Kidney epithelial cell (primary cell): ENCODE data around the gene TBX5. TPM values are rescaled to one million over a fixed set of nuclear protein-coding genes. Genes with fewer than 3 reads are reported as not detected.

ENCODE experiments used
- DNase-seq: peaks from one replicate; pipeline ENCODE4 v3.0.0-alpha.2; 2010; ENCODE audit warnings: low read depth
- H3K27me3 ChIP-seq: 2 replicates; pipeline ENCODE4 v1.6.0; 2011; ENCODE audit warnings: low read length; ENCODE audit not compliant: control insufficient read depth, insufficient read depth
- H3K36me3 ChIP-seq: 2 replicates; pipeline ENCODE4 v1.5.1; 2011; ENCODE audit warnings: low read length; ENCODE audit not compliant: control insufficient read depth, insufficient read depth
- H3K4me3 ChIP-seq: 2 replicates; pipeline ENCODE4 v1.5.1; 2011; ENCODE audit warnings: low read depth, mild to moderate bottlenecking, control low read depth, low read length
- total RNA-seq: library from RNA; depleted of rRNA; stranded (reverse); fragments of >200 nt; gene quantifications from 2 replicates; pipeline ENCODE4 v1.2.3, GENCODE V29; 2015
- TF ChIP-seq, protein P1 (sequence below): IDR thresholded peaks from 2 replicates; pipeline ENCODE4 v1.5.1; 2011; ENCODE audit warnings: mild to moderate bottlenecking, moderate library complexity, low read length, control low read depth, inconsistent platforms; ENCODE audit not compliant: insufficient read depth, poor library complexity, severe bottlenecking

The TBX5 gene
- total RNA-seq, 1 donor from 2014 or later, result not detected

DNA sequence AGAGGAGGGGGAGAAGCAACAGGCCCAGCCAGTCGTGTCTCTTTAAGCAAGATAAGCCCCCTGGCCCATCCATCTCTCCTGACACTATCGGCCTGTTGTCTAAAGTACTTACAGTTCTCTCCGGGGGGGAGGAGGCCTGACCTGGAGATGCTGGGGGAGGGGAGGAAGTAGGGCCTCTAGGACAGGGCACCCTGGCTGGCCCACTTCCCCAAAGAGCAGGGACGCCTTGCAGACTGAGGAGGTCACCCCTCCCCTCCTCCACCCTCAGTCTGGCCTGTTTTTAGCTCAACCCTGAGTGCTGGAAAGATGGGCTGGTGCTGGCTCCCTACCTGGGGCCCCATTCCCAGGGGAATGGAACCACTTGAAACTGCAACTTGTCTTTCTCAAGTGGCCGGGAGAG, 70.3 kb downstream of the TBX5 start:
- TF ChIP-seq, protein P1, sequence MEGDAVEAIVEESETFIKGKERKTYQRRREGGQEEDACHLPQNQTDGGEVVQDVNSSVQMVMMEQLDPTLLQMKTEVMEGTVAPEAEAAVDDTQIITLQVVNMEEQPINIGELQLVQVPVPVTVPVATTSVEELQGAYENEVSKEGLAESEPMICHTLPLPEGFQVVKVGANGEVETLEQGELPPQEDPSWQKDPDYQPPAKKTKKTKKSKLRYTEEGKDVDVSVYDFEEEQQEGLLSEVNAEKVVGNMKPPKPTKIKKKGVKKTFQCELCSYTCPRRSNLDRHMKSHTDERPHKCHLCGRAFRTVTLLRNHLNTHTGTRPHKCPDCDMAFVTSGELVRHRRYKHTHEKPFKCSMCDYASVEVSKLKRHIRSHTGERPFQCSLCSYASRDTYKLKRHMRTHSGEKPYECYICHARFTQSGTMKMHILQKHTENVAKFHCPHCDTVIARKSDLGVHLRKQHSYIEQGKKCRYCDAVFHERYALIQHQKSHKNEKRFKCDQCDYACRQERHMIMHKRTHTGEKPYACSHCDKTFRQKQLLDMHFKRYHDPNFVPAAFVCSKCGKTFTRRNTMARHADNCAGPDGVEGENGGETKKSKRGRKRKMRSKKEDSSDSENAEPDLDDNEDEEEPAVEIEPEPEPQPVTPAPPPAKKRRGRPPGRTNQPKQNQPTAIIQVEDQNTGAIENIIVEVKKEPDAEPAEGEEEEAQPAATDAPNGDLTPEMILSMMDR, result no peak
- no peak for DNase-seq
- Histone ChIP-seq H3K36me3 (no peaks in the 10 kb centered on the region), H3K4me3 (no peak overlapping the region), H3K27me3 (no peaks in the 10 kb centered on the region)

DNA sequence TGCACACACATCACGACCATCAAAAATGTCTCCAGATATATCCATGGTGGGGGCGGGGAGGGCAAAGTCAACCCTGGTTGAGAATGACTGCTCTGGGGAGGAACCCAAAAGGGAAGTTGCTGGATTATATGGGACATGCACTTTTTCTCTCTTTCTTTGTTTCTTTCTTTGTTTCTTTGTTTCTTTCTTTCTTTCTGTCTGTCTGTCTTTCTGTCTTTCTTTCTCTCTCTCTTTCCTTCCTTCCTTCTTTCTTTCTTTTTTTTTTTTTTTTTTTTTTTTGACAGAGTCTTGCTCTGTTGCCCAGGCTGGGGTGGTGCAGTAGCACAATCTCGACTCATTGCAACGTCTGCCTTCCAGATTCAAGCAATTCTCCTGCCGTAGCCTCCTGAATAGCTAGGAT, 71.5 kb downstream of the TBX5 start:
- Histone ChIP-seq H3K36me3 (no peaks in the 10 kb centered on the region), H3K4me3 (no peak overlapping the region), H3K27me3 (no peaks in the 10 kb centered on the region)
- no peak for DNase-seq
- TF ChIP-seq, protein P1, result no peak

DNA sequence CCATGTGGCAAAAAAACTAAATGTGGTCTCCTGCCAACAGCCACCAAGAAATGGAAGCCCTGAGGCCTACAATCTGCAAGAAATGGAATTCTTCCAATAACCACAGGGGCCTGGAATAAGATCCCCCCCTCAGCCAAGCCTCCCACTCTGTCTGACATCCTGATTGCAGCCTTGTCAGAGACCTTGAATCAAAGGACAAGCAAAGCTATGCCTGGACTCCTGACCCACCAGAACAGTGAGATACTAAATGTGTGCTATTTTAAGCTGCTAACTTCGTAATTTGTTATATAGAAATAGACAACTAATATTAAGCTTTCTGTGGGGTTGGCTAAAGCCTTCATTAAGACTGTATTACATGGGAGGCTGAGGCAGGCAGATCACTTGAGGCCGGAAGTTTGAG, 77.7 kb downstream of the TBX5 start:
- no peak for DNase-seq
- Histone ChIP-seq H3K4me3 (no peak overlapping the region), H3K27me3 (no peaks in the 10 kb centered on the region), H3K36me3 (no peaks in the 10 kb centered on the region)
- TF ChIP-seq, protein P1, result no peak

DNA sequence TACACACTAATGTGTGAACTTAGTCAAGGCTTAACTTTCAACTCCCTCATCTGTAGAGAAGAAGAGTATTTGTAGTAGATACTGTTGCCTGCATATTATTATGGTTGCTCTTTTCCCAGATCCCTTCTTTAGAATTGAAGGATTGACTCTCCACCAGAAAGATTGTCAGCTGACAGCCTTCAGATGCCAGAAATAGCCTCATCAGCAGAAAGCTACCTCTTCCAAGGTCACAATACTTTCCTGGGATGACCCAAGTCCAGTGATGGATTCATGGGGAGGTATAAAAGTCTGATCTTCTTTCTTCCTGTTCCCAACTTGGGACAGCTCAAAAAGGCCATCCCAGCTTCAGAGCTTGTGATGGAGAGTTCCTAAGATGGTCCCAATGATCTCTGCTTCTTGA, 78.2 kb downstream of the TBX5 start:
- DNase-seq, result no peak
- TF ChIP-seq, protein P1, result no peak
- Histone ChIP-seq H3K36me3 (no peaks in the 10 kb centered on the region), H3K4me3 (no peak overlapping the region), H3K27me3 (no peaks in the 10 kb centered on the region)

DNA sequence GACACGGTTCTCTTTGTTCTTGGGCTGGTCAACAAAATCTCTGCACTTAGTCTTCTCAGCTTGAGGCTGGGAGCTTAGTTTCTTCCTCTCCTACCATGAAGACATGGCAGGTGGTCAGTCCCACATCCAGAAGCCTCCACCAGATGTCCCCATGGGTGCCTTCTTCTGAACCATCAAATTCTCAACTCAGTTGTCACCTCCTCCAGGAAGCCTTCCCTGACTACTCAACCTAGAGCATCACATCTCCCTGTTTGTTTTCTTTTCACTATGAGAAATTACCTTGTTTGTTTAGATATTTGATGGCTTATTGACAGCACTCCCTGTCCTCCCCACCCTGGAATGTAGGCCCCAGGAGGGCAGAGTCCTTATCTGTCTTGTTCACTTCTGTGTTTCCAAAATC, 84.4 kb downstream of the TBX5 start:
- Histone ChIP-seq H3K36me3 (no peaks in the 10 kb centered on the region), H3K27me3 (no peaks in the 10 kb centered on the region), H3K4me3 (no peak overlapping the region)
- no peak for DNase-seq
- TF ChIP-seq, protein P1, result no peak

DNA sequence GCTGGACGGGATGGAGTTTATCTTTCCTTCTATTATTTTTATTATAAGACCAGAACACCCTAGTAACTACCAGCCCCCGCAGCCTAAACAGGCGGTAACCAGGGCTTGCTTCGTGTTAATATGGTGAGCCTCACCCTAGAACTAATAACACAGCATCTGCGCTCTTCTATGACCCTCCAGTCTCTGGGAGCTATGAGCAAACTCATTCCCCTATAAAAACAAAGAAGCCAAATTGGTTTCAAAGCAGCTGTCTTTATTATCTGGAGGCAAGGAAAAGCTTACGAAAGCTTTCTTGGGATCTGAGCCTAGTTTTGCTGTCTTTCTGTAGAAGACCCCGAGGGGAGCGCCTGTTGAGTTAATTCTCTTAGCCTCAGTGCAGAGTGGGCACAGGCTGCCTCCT, 85.0 kb downstream of the TBX5 start:
- H3K36me3 ChIP-seq, result no peaks in the 10 kb centered on the region
- no peak overlapping the region for H3K4me3 ChIP-seq
- TF ChIP-seq, protein P1, result no peak
- H3K27me3 ChIP-seq, result no peaks in the 10 kb centered on the region
- no peak for DNase-seq
